Spleen (tissue), 7 donors: ENCODE results near the gene AKNAD1.

Experiments
- POLR2A ChIP-seq, 3 donors: fragments of 450-650 bp; IDR thresholded peaks; one replicate each; pipeline ENCODE4 v1.5.1; 2017; ENCODE audit warnings: antibody characterized with exemption in 3 of 3, mild to moderate bottlenecking in 1 of 3
- TF ChIP-seq, protein P1 (sequence below), 11 experiments: fragments of 200-600 bp in 7 of 11; fragments of 450-650 bp in 4 of 11; sonication (generic) in 4 of 11; IDR thresholded peaks in 8 of 11; conservative IDR thresholded peaks in 3 of 11; 1 replicate in 7 of 11; 2 replicates in 4 of 11; pipeline versions ENCODE4 v1.4.0 to v1.8.0; 2016 to 2021; ENCODE audit warnings: antibody characterized with exemption in 11 of 11, inconsistent platforms in 4 of 11, mild to moderate bottlenecking in 1 of 11
- donor health status: DM: no; HTN: no; CAD: no; lungs with moderate emphysema.
- donor health status: DM: no; HTN: no; CAD: no.
- donor health status: DM: no; HTN: no; CAD: no.

DNA sequence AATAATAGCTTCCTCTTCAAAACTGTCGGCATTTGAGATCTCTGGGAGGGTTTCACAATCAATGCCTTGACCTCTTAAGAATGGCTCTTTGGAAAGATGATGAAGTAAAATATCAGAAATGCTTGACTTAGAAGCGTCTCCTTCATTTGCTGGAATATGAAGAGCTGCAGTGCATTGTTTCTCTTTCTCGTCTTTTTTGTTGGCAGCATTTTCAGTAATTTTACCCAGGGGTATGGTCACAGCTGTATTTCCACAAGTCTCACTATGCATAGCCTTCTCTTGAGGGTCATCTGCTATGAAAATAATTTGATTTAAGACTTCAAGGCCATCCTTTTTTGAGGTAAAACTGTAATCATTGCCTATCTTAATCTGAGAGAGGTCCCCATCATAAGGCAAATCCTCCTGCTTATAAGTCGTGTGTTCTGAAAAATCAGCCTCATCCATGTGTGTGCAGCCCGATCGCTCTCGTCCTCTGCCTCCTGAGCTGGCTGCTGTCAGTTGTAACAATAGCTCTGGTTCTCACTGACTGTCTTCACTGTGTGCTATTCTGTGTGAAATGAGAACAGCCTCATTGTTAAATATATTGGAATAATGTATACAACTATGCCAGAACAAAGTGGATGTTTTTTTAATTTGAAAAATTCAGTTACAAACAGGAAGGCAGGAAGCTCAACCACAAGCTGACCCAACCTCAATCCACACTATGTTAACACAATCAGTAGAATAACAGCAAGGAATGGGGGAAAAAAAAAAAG is 4.5 kb downstream of the AKNAD1 start:
- TF ChIP-seq, protein P1, sequence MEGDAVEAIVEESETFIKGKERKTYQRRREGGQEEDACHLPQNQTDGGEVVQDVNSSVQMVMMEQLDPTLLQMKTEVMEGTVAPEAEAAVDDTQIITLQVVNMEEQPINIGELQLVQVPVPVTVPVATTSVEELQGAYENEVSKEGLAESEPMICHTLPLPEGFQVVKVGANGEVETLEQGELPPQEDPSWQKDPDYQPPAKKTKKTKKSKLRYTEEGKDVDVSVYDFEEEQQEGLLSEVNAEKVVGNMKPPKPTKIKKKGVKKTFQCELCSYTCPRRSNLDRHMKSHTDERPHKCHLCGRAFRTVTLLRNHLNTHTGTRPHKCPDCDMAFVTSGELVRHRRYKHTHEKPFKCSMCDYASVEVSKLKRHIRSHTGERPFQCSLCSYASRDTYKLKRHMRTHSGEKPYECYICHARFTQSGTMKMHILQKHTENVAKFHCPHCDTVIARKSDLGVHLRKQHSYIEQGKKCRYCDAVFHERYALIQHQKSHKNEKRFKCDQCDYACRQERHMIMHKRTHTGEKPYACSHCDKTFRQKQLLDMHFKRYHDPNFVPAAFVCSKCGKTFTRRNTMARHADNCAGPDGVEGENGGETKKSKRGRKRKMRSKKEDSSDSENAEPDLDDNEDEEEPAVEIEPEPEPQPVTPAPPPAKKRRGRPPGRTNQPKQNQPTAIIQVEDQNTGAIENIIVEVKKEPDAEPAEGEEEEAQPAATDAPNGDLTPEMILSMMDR (IDR thresholded peaks at IDR 0.05 in 8 of 11, conservative IDR thresholded peaks at IDR 0.05 in 3 of 11): no peak
- no peak for TF ChIP-seq POLR2A (IDR thresholded peaks at IDR 0.05)
